HTR-8/SVneo (cell line): ENCODE measurements around the gene ILK.

Experiments used
- DNase-seq: peaks from one replicate; pipeline ENCODE4 v3.0.0; 2011; ENCODE audit warnings: low spot score, mixed read lengths; ENCODE audit not compliant: insufficient read length
- FAIRE-seq: peaks from 2 replicates; lab custom pipeline; 2011; peaks lifted over from hg19 to GRCh38; lab: Jason Lieb, UNC

The ILK gene

DNA sequence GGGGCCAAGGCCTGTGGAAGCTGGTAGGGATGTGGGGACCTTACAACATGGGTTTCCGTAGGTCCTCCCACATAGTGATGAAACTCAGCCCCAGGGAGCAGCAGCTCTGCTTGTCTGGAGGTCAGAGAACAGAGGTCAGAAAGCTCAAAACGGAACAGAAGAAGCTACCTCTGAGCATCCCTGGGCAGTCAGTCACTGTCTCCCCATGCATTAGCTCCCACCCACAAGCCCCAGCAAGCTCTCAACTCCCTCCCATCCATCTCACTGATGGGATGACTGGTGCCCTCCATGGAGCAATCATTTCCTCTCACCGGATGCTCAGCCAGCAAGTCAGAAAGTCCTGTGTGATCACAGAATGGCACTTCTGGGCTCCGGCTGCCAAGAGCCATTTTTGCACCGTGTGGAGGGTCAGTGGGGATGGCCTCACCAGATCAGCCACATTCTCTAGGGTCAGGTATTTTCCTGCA lies 13.8 kb downstream of the ILK start:
- no peak for FAIRE-seq

DNA sequence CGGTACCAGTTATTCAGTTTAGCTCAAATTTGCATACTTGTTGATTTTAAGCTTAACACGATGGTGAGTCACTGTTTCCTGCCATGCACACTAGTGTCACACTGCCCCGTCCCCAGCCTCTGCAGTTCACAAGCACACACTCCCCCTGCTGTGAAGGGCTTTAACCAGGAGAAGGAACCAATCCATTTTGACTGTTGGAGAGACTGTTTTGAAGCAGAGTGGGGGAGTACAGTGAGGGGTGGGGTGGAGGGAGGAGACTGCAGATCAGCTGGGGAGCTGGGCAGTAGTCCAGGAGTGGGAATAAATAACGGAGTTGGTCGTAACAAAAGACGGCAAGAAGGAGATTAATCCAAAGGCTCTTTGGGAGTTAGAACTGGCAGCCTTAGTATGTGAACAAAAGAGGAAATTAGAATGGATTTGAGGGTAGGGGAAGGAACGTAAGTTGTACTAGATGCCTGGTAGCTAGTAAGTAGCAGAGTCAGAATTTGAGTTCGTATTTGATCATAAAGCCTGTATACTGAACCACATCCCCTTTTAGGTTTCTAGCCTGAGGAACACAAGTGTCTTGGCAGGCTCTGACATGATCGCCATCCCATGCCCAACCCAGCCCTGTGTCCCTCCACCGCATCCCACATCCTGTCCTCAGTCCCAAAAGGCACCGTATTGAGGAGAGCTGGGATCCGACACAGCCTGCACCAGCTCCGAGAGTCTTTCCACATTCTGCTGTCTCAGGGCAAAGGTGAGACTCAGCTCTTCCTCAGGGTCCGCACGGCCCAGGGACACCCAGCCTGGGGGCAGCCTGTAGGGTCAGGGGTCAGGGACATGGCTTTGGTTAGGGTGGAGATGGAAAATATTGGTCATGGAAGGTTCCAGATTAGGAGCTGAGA lies 14.8 kb downstream of the ILK start:
- no peak for FAIRE-seq
- no peak for DNase-seq

More for the DNA sequence above, 13.8 kb downstream of the ILK start:
- DNase-seq, result no peak

DNA sequence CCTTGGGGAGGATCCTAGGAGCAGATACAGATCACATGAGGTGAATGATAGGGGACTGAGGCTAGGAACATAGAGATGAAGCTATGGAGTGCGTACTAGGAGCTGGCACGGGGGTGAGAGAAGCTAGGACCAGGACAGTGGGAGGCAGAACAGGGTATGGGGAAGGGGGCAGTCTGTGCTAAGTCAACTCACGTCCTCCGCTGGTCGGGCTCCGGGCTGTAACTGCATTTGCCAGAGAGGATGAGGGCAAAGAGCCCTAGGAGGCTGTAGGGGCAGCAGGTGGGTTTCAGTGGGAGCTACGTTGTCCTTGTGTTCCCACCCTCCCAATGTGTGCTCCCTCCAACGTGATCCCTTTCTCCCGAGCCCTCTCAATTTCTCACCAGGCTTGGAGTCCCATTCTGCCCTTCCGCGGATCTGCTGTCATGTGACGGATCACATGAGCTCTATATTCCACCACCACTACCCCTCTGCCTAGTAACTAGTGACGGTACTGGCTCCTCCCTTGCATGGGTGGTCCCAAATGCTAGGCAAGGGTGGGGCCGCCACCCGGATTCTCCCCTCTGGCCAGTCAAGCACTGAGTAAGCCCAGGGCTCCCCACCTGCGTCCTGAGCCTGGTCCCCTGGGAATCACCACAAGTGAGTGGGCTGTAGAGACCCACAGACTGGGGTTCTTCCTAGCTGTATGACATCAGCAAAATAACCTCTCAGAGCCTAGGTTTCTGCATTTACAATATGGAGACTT lies 15.6 kb downstream of the ILK start, which contains the start of gene TPP1:
Gene TPP1, minus strand, starts transcription at position 419 of the 742 bp plus-strand sequence. Its CDS starts 22 bp downstream, at position 397.
- DNase-seq (peak; percentile 98), FAIRE-seq (peak; percentile 97)

DNA sequence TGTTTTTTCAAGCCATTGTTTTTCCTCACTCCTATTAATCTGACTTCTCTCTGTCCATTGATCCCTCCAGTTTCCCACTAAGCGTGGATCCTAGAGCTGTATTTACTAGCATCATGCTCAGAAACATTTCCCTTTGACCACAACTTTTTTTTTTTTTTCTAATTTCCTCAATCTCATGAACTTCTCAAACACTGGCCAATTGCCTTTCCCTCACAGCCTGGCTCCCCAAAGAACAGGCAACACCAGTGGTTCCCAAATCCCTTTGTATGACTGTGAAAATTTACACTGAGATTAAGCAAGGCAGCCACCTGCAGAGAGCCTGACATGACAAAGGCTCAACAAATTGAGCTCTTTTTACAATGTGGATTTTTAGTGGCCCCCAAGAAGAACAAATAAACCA lies 17.1 kb downstream of the ILK start:
- FAIRE-seq, result no peak
- no peak for DNase-seq

DNA sequence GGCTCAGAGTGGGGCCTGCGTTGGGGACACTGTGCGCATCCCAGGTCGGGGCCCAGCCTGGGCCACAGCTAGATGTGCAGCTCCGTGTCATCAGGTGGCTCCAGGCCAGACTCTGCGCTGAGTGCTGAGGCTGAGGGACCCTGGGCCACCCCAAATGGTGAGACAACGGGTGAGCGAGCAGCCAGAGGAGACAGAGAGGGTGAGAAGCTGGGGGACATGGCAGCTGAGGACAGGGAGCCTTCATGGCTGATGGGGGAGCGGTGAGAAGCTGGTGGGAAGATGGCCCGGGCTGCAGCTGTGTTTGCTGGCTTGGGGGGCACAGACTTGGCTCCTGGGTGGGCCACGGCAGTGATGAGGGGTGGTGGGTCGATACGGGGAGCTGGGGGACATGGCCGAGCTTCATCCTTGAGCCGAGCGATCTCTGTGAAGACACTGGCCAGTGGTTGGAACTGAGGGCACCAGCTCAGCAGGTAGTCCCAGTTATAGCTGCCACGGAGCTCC lies 18.2 kb downstream of the ILK start:
- DNase-seq (no peak), FAIRE-seq (no peak)

DNA sequence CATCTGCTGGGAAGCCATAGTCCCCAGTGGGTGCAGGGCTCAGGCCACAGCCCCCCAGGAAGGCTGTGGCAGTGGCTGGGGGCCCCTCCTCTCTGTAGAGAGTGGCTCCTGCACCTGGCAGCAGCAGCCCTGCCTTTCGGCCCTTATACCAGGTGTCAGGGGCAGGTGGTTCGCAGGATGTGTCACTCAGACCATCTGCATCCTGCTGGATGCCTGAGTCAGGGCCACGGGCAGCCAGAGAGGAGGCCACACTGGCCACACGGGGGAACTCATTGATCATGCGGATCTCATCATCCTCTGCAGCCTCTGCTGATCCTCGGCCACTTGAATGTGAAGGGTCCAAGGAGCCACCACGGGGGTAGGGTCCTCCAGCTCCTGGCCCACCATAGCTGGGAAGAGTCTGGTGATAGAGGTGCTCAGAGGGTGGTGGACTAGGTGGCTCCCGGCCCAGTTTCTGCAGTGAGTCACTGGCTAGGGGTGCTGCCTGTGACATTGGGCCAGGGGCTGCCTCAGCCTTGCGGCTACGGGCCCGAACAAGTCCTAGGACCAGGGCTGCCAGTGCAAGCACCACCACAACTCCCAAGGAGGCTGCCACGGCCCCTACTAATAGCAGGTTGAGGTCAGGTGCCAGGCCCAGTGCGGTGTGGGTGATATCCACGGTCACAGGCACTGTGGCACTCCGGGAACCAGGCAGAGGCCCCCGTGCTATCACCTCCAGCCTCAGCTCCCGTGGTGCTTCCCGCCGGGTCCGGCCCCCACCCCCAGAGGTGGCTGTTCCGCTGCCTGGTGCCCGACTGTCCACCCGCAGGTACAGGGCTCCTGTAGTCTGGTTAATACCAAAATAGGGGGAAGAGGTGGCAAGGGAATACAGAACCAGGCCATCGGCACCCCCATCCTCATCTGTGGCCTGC lies 18.9 kb downstream of the ILK start:
- FAIRE-seq, result no peak
- DNase-seq, result no peak

DNA sequence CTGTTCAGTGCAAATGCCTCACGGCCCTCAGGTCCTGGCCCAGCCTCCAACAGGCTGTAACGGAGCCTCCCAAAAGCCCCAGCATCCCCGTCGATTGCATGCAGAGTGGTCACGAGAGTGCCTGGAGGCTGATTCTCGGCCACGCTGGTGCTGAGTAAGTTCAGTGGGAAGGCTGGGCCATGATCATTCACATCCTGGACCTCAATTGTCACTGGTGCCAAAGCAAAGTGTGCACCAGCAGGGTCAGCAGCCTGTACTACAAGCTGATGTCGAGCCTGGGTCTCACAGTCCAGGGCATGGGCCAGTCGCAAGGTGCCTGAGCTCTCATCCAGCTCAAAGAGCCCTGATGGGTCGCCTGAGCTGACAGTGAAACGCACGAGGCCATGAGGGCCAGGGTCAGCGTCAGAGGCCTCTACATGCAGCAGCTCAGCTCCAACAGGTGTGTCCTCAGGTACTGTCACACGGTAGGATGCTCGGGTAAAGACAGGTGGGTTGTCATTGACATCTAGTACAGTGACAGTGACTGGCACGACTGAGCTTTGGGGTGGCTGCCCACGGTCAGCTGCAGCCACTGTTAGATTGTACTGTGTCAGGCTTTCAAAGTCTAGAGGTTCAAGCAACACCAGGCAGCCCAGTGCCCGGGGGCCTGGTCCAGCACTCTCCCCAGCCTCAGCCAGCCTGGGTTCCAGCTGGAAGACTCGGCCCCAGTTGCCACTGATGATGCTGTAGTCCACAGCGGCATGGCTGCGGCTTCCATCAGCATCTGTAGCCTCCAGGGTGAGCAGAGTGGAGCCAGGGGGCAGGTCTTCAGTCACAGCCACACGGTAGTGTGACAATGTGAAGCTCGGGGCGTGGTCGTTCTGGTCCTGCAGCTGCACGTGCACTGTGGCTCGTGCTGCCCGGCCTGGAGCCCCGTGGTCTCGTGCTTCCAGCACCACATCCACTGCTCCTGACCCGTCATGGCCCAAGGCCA lies 20.1 kb downstream of the ILK start:
- DNase-seq (no peak), FAIRE-seq (no peak)

DNA sequence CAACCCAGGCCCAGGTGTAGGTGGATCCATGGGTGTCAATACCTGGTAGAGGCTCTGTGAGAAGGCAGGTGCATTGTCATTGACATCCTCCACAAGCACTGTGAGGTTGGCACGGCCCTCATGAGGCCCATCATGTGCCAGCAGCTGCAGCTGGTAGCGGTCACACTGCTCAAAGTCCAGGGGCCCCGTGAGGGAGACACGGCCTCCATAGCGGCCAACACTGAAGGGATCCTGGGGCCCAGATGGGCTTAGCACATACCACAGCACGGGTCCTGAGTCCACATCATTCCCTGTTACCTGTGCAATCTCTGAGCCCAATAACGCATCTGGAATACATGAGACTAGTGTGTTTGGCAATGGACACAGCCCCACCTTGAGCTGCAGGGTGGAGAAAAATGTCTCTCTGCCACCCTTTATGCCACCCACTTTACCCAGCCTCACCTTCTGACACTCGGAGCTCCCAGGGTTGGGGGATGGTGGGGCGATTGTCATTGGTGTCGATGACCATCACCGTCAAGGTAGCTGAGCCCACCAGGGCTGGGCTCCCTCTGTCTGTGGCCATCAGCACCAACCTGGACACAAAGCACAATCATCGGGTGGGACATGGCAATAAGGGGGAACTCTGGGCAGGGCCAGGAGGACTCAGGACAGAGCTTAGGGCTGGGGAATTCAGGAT lies 21.7 kb downstream of the ILK start:
- DNase-seq (no peak), FAIRE-seq (no peak)

DNA sequence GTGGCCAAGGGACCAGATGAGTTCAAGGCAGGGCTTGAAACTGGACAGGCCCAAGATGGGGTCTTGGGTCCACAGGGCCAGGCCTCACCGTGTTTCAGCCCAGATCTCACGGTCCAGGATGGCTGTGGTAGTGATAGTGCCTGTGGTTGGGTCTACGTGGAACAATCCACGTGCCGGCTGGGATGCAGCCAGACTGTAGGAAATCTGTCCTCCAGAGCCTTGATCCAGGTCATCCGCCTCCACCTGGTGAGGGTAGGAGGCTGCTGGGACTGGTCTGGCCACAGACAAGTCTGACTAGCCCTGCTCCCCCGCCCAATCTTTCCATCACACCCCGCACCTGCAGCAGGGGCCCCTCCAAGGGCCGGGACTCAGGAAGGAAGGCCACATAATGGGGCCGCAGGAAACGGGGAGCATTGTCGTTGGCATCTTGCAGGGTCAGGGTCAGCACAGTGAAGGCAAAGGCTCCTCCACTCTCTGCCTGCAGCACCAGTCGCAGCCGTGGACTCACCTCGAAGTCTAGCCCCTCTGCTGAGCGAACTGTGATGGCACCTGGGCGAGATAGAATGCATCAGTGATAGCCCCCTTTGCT lies 22.4 kb downstream of the ILK start:
- FAIRE-seq (no peak), DNase-seq (no peak)

DNA sequence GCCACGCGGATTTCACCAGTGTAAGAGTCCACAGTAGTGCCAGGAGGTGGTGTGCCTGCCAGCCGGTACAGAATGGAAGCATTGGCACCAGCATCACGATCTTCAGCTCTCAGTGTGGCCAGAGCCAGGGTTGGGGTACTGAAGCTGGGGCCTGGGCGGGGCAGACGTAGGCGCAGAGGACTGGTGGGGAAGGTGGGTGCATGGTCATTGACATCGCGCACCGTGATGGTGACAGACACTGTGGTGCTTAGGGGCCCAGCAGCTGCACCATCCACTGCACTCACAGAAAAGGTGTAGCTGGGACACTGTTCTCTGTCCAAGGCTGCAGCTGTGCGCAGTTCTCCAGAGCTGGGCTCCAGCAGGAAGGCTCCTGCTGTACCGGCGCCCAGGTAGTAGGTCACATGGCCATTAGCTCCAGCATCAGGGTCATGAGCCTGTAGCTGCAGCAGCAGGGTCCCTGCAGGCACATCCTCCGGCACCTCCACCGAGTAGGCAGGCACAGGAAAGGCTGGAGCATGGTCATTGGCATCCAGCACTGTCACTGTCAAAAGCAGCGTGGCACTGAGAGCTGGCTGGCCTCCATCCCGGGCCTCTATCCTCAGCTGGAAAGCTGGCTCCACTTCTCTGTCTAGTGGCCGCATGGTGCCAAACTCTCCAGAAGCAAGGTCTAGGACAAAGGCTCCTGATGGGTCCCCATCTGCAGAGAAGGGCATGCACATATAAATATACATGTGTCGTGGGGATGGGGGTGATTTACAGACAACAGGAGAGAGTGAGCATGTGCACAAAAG lies 23.6 kb downstream of the ILK start:
- DNase-seq, result no peak
- no peak for FAIRE-seq

DNA sequence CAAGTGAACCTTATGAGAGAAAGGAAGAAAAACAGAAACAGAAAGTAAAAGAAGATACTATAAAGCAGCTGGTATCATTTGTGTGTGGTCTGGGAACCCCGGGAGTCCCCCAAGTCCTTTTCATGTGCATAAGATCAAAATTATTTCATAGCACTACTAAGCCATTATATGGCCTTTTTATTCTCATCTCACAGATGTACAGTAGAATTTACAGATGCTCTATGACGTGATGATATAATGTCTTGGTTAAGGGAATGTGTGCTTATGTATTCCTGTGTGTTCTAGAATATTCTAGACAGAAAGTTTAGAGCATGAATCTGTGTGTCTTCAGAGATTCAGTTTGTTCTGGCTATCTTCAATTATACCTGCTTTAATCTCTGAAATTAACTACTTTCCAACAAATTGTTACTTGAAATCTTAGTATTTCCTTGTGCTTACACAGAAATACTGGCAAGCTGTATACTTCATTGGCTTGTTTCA lies 24.2 kb downstream of the ILK start:
- no peak for FAIRE-seq
- no peak for DNase-seq

DNA sequence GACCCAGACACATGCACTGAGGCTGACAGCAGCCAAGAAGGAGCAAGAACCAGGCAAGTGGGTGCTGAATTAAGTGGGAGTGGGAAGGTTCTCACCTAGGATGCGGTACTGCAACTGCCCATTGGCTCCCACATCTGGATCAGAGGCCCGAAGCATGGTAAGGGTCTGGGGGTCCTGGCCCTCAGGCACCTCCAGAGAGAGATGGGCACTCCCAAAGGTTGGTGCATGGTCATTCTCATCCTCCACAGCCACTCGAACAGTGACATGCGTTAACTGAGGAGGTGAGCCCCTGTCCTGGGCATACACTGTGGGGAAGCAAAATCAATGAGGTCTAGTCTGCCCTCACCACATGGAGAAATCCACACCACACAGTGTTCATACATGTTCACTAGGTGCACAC lies 25.0 kb downstream of the ILK start:
- DNase-seq (no peak), FAIRE-seq (no peak)

DNA sequence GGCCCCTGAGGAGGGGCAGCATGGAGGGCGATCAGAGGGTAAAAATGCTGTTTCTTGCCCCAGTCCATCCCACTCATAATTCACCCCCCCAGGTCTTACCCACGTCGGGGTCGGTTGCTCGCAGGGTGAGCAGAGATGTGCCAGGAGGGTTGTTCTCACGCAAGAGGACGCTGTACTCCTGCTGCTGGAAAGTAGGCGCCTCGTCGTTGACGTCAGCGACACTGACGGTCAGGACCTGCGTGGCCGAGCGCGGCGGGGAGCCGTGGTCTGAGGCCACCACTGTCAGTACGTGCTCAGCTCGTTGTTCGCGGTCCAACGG lies 26.0 kb downstream of the ILK start:
- DNase-seq, result no peak
- no peak for FAIRE-seq

DNA sequence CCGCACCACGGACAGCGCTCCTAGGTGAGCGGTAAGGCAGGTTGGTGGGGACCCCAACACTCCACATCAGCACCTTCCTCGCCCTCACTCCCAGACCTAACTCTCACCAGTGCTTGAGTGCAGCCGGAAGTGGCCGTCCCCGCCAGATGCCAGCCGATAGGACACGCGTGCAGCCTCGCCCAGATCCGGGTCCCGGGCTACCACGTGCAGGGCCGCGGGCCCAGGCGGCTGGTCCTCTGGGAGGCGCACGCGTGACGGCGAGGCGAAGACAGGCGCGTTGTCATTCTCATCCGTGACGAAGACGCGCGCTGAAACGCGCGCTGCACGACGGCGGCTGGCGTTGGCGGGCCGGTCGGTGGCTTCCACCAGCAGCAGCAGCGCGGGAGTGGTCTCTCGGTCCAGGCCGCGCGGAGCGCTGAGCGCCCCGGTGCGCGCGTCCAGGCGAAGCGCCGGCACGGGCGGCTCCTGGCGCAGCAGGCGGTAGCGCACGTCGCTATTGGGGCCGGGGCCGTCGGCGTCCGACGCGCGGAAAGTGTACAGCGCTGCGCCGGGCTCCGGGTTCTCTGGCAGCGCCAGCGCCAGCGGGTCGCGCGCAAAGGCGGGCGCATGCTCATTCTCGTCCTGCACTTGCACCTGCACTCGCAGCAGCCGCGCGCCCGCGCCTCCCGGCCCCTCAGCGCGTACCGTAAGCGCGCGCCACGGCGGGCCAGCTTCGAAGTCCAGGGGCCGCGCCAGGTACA lies 26.5 kb downstream of the ILK start:
- no peak for DNase-seq
- no peak for FAIRE-seq

DNA sequence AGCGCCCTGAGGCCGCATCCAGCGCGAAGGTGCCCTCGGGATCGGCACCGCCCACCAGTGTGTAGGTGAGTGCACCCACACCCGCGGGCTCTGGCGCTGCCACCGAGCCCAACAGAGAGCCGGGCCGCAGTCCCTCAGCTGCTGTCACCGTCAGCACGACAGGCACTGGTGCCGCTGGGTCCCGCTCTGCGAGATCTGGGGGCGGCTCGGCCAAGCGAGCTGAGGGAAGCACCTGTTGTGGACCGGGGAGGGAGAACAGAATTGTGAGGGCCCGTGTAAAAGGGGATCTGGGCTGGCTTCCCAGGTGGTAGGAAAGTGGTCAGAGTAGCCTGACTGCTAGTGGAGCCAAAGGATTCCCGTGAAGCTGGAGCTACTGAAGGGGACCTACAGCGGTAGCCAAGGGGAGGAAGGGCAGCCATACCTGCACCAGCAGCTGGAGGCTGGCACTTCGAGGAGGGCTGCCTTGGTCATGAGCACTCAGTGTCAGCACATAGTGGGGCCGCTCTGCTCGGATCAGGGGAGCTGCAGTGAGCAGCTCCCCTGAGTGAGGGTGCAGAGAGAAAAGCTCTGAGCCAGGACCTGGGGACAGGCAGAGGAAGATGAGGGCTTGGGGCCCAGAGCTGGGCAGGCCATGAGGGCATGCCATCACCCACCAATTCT lies 27.2 kb downstream of the ILK start:
- DNase-seq (no peak), FAIRE-seq (no peak)

DNA sequence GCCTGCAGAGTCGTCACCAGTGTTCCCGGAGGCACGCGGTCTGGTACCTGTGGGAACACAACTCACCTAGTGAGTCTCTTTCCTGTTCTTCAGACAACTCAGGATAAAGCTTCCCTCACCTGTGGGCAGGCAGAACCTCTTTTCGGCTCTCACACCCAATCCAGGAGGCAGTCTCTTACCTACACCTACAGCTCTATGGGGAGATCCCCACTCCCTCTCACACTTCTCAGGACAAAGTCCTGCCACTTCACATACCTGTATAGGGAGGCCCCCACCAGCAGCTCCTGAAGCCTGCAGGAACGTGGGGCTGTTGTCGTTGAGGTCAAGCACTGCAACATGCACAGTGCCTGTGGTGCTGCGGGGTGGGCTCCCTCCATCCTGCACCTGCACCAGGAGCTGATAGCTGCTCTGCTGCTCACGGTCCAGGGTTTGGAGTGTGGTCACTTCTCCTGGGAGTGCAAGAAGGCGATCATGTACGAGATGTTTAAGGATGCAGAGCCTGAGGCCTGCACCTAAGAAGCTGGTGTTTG lies 27.9 kb downstream of the ILK start:
- DNase-seq (no peak), FAIRE-seq (no peak)
